ENCODE results near the gene POU3F1.

- TF ChIP-seq CTCF (IDR thresholded peaks at IDR 0.05; ENCODE audit: low read depth, low read length) (no peak), EZH2phosphoT487 (IDR thresholded peaks at IDR 0.05; ENCODE audit: low read depth) (no peak)
These were observed 4.4 kb downstream of the POU3F1 start for GRCh38 chr1:38041936-38042834.

Data from OCI-LY3 (cell line).